GM19025 (cell line): ENCODE measurements around the gene PRTN3.

ENCODE experiments used
- ATAC-seq: cut with Tn5 transposase; IDR thresholded peaks from one replicate; pipeline ENCODE4 v1.9.1; 2021; ENCODE audit warnings: mild to moderate bottlenecking, low read depth, moderate library complexity; ENCODE audit not compliant: unreplicated experiment

PRTN3 gene

GRCh38 chr19:861756-862580, 21.2 kb downstream of the PRTN3 start:
- ATAC-seq, result no peak

- no peak for ATAC-seq
These were observed 21.9 kb downstream of the PRTN3 start for GRCh38 chr19:862581-863314.

- no peak for ATAC-seq
These were observed 22.5 kb downstream of the PRTN3 start for GRCh38 chr19:863315-863620.

- no peak for ATAC-seq
These were observed 26.0 kb downstream of the PRTN3 start for GRCh38 chr19:866769-867300.

GRCh38 chr19:867301-867793, 26.5 kb downstream of the PRTN3 start:
- no peak for ATAC-seq

- no peak for ATAC-seq
These were observed 27.2 kb downstream of the PRTN3 start for GRCh38 chr19:867855-868457.

- ATAC-seq, result no peak
These were observed 27.9 kb downstream of the PRTN3 start for GRCh38 chr19:868458-869244.

- ATAC-seq, result no peak
These were observed 28.7 kb downstream of the PRTN3 start for GRCh38 chr19:869245-870177.

- no peak for ATAC-seq
These were observed 29.5 kb downstream of the PRTN3 start for GRCh38 chr19:870314-870713.

- no peak for ATAC-seq
These were observed 30.2 kb downstream of the PRTN3 start for GRCh38 chr19:870963-871401.

- no peak for ATAC-seq
These were observed 30.9 kb downstream of the PRTN3 start for GRCh38 chr19:871446-872265.

- ATAC-seq, result no peak
These were observed 31.6 kb downstream of the PRTN3 start for GRCh38 chr19:872266-872951.

GRCh38 chr19:873084-873483, 32.3 kb downstream of the PRTN3 start:
- ATAC-seq, result no peak

- ATAC-seq, result no peak
These were observed 32.8 kb downstream of the PRTN3 start for GRCh38 chr19:873561-874041.

- ATAC-seq, result no peak
These were observed 34.6 kb downstream of the PRTN3 start for GRCh38 chr19:875265-875879.

- no peak for ATAC-seq
These were observed 35.3 kb downstream of the PRTN3 start for GRCh38 chr19:876089-876488.

- ATAC-seq, result no peak
These were observed 36.0 kb downstream of the PRTN3 start for GRCh38 chr19:876780-877314.
